ENCODE measurements around the gene VSNL1.

VSNL1 gene

DNA sequence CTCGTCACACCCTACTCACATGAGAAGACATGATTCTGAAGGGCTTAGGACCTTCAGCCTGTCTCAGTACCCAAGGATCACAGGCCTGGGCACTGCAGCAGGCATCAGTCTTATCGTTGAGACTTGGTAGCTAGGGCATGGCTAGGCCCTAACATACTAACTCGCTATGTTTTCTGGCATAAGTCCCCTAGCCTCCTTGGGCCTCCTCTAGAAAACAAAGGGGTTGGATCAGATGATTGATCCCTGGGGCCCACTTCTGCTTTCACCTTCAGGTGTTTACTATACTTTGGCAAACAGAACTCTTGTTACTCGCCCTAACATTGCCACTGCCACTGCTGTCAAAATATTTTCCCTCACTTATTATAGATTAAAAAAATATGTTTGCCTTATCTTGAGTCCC, 44.2 kb downstream of the VSNL1 start:
- FAIRE-seq, result no peak

DNA sequence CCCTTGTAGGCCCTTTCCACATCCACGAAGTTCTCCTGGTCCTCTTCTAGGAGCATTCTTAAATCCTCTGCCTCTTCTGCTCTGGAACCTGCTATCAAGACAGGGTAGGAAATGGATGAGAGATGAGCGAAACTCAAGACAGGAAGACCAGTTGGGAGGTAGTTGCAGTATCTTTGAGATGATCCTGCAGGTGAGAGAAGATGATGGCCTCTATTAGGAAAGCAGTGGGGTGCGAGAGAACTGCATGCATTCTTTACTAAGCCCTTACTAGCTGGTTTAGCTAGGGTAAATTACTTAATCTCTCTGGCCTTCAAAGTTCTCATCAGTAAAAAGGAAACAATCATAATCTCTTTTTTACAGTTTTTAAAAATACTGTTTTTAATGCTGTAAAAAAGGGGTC, 47.0 kb downstream of the VSNL1 start:
- no peak for FAIRE-seq

DNA sequence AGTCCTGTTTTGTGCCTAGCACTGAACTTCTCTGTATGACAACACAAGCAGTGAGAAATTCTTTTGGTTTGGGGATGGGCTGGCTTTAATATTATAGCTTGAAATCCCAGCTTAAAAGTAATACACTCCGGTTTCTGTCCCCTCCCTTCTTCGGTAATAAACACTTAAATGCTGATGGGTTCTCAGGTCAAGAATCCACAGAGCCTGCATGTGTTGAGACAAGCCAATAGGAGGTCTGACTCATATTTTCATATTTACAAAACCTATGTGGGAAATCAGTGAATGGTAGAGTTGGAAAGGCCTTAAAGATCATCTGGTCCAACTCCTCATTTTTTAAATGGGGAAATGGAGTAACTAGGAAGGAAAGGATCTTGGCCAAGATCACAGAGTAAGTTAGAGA, 47.5 kb downstream of the VSNL1 start:
- no peak for FAIRE-seq

DNA sequence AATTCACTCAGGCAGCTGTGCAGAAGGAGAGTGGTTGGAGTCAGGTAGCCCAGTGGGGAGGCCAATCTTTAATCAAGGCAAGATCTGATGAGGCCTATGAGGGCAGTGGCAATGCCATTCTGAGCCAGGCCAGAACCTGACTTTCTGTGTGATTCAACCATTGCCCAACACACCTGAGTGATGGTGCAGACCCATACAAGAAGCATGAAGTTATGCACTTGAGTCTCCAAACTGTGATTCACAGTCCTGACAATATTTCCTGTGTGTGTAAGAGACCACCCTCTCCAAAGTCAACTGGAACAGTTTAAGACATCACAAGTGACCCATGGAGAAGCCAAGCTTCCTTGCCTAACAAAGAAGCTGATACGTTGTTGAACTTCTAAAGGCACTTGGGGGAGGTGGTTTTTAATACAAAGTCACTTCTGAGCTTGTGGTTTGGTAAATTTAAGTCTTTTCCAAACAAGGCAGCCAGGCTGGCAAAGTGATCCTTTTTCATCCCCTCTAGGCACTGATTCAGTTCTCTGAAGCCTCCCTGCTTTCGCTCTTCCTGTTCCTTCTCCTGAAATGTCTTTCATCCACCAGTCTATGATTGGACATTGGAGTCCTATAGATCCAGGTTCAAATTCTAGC, 49.0 kb downstream of the VSNL1 start:
- FAIRE-seq, result no peak

DNA sequence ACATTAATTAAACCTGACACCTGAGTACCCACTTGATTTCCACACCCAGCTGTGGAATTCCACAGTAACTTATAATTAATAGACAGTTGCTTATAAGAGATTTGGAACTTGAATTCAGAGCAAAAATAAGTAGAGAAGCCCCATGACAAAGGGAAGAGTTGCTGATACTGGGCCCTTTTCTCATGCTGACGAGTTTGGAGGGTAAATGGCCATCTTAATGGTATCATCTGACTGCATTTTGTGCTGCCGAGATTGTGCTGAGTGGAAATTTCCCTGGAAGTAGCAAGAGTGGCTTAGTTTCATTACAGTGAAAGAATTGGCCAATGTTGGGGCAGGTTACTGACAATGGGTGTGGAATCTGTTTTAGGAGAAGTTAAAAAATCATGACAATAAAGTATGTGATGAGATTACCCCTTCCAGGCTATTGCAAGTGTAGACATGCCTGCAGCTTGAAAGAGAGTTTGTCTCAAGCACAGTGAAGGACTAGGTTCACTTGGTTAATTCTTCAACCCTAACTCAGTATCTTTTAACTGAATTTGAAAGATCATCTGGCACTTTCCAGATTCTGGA, 49.9 kb downstream of the VSNL1 start:
- FAIRE-seq, result no peak

DNA sequence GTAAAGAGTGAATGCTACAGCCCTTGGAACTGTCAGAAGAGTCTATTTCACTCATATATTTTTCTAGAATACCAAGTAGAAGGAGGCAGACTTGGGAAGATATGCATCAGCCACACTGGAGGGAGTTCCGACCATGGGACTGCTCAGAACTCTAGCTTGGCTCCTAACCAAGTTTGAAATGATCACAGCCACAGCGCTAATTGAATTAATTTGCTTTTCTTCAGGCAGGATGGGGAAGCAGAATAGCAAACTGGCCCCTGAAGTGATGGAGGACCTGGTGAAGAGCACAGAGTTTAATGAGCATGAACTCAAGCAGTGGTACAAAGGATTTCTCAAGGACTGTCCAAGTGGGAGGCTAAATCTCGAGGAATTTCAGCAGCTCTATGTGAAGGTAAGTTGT, 51.4 kb downstream of the VSNL1 start:
- FAIRE-seq, result no peak

DNA sequence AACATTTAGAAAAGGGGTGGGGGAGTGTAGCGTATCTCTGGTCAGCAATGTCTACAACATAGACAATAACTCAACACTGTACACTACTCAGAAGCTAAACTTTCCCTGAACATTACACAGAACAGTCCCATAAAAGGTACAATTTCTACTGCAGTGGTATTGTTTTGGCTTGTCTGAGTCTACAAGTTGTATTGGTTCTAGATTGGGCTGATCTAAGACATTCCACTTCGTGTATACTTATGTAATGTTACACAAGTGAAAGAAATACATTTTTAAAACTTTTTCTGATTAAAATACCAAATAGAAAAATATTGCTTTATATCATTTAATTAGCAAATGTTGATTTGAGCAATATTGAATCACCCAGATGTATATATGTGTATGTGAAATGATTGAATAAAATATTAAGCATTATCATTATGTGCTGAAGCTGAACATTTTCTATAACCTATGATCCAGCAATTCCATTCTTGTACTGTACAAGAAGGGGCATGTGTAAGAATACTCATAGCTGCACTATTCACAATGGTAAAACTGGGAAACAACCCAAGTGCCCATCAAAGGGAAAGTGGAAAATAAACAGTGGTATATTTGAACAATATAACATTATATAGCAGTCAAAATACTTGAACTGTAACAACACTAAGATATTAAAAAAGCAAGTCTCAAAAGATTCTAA, 52.4 kb downstream of the VSNL1 start:
- no peak for FAIRE-seq

DNA sequence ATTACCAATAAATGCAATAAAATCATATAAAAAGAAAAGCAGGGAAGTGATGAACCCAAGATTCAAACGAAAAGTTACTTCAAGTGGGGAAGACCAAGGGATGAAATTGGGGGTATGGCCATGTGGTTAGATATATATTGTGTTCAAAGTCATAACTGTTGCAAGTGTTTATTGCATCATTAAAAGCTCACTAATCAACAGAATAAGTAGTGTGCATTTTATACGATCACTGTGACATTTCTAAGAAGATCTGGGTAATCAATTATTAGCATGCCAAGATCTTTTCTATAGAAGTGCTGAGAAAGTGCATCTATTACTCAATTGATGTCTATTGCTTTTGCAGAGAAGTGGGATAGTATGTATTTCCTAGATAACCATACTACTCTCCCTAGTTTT, 52.9 kb downstream of the VSNL1 start:
- FAIRE-seq, result no peak

DNA sequence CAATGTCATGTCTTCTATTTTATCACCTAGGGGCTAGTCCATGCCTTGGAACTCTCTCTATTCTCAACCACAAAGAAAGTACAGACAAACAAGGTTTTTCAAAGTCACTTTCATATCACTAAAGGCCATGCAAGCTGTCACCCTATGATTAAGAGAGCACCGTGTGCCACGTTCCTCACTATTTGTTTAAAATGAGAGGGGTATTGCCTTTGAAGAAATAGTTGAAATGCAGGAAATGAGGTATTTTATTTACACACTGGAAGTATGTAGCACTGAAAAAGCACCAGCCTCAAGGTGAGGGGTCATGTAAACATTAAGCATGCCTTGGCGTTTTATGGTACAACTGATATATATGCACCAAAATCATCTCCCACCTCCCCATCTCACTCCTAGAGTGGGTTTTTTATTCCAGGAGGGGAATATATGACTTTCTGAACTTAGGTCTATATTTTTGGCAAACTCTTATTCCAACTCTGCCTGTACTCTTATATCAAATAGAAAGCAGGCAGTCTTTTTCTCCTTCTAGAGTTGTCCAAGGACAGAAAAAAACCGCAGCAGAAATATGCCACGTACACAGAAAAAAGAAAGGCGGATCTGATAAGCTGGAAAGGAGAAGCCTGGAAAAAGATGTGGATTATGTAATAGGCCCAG, 53.5 kb downstream of the VSNL1 start:
- no peak for FAIRE-seq

DNA sequence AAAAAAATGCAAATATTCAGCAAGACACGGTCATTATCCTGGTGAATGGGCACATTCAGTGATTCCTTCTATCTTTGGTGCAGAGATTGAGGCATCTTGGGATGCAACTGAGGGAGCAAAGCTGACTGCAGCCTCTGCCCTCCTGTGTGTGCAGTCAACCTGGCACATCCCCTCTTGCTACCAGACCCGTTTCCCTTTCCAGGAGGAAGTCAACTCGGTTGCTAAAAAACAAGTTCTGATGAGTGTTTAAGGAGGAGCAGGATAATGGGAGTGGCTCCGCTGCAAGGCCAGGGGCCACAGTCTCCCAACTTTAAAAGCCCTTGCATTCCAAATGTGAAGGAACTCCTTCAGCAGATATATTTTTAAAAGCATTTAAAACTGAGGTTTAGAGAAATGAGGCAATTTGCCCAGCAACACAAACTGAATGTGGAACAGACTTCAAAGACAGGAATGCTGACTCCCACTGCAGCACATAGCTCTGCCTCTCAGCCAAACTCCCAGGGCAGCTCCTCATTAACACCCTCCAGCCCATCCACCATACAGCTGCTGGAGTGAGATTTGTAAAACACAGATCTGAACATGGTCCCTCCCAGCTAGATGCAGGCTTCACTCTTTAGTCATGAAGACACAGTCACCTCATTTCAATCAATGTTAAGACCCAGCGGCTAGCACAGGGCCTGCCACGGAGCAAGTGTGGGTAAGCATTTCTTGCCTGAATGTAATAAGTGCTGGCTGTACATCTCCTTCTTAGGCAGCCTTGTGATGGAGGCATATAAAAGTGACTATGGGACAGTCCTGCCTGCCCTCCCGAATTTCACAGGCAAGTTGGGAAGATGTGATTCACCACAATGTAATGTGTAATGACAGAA, 54.3 kb downstream of the VSNL1 start:
- no peak for FAIRE-seq

DNA sequence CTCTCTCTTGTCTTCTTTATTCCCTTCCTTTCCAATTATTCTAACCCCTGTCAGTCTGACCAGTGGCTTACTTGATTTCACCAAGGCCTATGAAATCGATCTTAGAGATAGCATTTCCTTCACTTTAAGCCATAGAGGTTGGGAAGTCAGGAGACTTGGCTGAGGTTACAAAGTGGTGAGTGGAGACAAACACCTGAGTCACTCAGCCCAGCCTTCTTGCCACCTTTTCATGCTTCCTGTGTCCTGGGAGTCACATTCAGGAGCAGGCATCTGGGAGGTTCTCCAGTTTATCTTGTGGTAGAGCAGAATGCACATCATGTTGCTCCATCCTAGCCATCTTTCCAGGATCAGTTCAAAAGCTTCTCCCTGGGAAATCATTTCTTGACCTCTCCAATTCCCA, 59.1 kb downstream of the VSNL1 start:
- no peak for FAIRE-seq

DNA sequence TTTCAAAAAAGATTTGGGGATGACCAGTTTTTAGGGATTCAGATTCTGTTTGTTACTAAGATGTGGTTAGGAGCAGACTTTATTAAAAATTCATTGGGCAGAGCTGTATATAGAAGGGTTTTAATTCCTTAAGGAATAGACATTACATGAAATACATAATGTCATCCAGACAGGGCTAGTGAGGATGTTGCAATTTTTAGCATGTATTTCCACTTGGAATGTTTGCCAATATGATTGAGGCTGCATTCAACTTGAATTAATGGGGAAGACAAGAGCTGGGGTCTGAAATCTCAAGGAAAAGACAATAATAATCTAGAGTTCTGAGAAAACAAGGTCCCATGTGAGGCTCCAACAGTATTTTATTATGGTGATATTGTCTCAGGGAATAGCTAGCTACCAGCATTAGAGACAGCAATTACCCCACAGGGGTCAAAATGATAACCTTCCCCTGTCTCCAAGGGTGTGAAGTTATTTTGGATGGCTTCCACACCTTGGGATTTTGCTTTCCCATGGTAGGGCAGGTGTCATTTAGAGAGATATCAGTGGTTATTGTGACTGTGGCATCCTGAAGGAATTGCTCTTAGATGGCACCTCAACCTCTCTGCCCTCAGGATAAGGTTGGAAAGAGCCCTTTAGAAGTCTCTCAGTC, 60.2 kb downstream of the VSNL1 start:
- no peak for FAIRE-seq

DNA sequence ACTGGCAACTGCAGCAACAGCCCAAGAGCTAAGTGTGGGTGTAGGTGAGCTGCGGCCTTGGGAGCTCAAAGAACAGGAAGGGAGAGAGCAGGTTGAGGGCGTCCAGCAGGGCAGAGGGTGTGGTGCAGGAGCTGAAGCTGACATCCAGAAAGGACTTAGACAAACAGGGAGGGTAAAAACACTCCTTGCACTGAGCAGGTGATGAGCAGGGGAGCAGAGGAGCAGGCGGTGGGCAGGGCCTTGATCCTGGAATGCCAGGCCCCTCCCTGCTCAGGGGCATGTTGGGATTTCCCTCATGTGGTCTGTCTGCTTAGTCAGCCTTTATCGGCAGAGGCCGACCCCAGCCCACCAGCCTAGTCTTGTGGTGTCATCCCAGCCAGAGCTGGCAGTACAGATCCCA, 63.6 kb downstream of the VSNL1 start:
- FAIRE-seq, result no peak

DNA sequence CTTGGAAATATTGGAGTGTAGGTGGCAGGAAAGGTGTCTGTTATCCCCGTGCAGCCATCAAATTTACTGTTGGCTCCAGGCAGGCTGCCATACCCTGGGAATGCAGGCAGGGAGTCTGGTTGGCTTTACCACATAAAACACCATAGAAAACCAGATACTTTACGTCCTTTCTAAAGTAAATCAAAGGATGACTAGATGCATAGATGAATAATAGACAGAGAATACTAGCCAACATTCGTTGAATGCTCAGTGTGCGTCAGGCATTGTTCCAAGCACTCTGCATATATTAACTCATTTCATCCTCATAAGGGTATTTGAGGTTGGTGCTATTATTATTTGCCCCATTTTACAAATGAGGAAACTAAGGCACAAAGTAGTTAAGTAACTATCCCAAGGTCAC, 65.2 kb downstream of the VSNL1 start:
- no peak for FAIRE-seq

DNA sequence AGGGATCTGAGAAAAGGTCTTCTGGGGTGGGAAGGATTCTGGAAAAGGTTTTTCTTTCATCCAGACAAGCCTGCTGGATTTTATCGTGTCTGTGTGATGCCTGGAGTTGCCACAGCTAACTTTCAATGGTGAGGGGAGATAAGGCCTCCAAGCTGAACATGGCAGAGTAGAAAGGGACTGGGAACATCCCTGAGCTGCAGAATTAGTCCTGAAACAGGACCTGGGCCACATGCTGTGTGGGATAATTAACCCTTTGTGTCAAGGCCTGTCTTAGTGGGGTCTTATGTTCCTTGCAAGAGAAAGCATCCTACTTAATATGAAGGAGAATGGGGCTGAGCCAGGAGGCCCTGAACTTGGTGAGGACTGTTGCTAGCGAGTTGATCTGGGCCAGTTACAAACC, 66.4 kb downstream of the VSNL1 start:
- no peak for FAIRE-seq

DNA sequence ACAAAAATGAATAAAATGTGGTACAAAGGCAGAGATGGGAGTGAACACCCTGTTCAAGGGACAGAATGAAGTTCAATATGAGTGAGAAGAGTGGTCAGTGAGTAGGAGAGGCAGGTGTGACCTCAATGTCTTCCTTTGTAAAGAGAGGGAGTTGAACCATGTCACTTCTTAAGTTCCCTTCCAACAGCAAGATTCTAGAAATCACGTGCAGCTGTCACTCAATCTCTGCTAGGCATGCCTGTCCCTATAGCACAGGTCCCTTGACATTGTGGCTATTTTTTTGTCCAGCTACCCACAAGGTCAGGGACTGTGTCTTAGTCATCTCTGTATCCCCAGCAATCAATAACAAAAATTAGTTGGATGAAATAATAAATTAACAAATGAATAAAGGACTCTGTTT, 66.9 kb downstream of the VSNL1 start:
- FAIRE-seq, result no peak

DNA sequence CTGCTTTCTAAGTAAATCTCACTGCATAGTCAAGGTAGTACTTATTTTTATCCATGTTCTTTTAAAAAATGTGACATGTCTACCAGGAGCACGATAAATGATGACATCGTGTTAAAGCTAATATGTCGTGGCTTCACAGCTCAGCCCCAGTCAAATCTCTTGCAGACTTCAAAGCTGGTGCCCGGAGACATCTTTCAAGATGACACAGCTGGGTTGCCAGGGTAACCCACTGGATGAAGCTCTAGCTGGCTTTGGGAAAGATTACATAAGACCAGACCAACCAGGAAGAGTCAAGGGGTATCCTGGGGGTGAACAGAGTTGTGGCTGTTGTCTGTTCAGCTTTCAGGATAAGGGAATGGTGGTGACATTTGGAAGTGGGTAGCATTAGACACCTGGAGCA, 67.8 kb downstream of the VSNL1 start:
- FAIRE-seq, result no peak

DNA sequence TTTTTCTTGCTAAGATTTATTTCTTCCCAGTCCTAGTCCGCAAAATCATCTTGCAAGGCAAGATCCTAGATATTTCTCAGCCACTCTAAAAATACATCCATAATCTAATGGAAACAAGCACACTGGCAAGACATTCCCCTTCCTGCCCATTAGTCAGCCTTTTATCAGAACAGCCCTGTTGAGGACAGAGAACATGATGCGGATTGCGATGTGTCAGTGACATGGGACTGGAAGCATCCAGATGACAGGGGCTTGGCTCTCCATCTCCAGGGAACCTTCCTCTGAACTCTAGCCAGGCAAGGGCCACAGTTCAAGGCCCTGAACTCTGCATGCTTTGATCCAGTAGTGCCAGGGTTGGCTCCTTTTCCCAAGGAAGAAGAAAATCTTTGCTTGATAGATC, 70.0 kb downstream of the VSNL1 start:
- no peak for FAIRE-seq

DNA sequence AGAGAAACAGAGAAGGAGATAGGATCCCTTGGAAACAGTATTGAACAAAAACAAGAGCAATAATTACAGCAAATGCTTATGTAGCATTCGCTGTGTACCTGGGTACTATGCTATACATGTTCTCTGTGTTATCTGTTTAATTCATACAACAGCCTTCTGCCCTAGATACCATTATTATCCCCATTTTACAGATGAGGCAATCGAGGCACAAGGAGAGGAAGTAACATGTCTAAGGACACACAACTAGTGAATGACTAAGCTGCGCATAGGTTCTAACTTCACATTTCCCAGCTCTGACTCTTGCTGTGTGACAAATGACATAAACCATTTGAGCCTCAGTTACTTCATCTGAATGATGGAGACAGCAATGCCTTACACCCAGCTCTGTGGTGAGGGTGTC, 70.5 kb downstream of the VSNL1 start:
- no peak for FAIRE-seq

DNA sequence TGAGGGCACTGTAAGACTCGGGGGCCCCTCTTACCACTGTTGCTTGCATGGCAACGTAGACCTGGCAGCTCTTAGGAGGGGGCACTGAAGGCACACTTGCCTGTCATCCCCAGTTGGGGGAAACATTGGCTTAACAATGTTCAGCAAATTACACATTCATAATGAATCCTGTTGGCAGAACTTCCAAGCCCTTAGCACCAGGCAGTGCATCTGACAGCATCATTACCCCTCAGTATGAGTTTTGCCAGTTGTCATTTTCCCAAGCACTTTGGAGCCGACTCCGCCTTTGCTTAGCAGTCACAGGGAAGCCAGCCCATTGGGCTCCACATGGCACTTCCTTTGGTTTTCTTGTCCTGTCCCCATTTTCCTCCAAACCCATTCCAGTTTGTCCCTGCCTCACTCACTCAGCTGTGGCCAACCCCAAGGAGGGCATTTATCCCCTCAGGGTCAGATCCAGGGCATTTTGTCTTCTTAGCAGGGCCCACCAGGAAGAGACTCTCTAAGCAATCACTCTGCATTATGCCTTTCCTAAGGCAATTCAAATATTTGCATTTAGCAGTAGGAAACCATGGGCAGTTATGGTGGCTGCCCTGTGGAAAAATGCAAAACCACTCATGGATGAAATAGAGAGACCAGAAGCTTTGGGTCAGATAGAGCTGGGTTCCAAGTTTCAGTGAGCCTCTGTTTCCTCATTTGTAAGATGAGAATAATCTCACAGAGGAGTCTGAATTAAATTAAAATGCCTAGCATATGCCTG, 73.9 kb downstream of the VSNL1 start:
- FAIRE-seq, result no peak

DNA sequence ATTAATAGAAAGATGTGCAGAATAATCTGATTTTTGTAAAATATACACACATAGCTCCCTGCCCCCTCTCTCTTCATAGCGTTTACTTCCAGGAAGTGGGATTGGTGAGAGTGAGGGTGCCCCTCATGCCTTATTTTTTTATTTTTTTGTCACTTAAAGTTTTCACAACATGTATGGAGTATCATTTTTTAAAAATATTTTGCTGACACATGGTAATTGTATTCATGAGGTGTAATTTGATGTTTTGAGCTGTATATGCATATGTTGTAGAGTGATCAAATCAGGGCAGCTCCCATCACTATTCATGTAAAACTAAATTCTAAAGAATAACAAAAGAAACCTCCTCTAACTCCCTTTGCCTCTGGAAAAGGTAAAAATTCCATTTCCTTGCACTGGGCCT, 74.7 kb downstream of the VSNL1 start:
- FAIRE-seq, result no peak

Data from G401.6 (cell line).